Measurements from ENCODE around the gene SESTD1.

The SESTD1 gene

GRCh38 chr2:179179719-179180118 is 84.9 kb downstream of the SESTD1 start:
- DNase-seq, result no peak

GRCh38 chr2:179177694-179178093 is 86.9 kb downstream of the SESTD1 start:
- no peak for DNase-seq

- no peak for DNase-seq
Measured at GRCh38 chr2:179174240-179174639, 90.4 kb downstream of the SESTD1 start.

GRCh38 chr2:179172894-179173293 is 91.7 kb downstream of the SESTD1 start:
- no peak for DNase-seq

- DNase-seq, result no peak
Measured at GRCh38 chr2:179171371-179171770, 93.3 kb downstream of the SESTD1 start.

- no peak for DNase-seq
Measured at GRCh38 chr2:179170901-179171300, 93.7 kb downstream of the SESTD1 start.

- no peak for DNase-seq
Measured at GRCh38 chr2:179165356-179166000, 99.2 kb downstream of the SESTD1 start.

- no peak for DNase-seq
Measured at GRCh38 chr2:179141206-179141605, 123.4 kb downstream of the SESTD1 start.

GRCh38 chr2:179140571-179140970 is 124.1 kb downstream of the SESTD1 start:
- no peak for DNase-seq

- no peak for DNase-seq
Measured at GRCh38 chr2:179139506-179139905, 125.1 kb downstream of the SESTD1 start.

GRCh38 chr2:179137200-179137759 is 127.4 kb downstream of the SESTD1 start:
- no peak for DNase-seq

GRCh38 chr2:179133016-179133415 is 131.6 kb downstream of the SESTD1 start:
- DNase-seq, result no peak

- DNase-seq, result no peak
Measured at GRCh38 chr2:179132076-179132475, 132.6 kb downstream of the SESTD1 start.

- DNase-seq, result no peak
Measured at GRCh38 chr2:179130560-179130959, 134.1 kb downstream of the SESTD1 start.

GRCh38 chr2:179129574-179130238 is 134.9 kb downstream of the SESTD1 start:
- DNase-seq, result no peak

GRCh38 chr2:179125404-179125803 is 139.2 kb downstream of the SESTD1 start:
- no peak for DNase-seq

- DNase-seq, result no peak
Measured at GRCh38 chr2:179124282-179124681, 140.3 kb downstream of the SESTD1 start.

- DNase-seq, result no peak
Measured at GRCh38 chr2:179123272-179123662, 141.4 kb downstream of the SESTD1 start.

GRCh38 chr2:179107737-179108136 is 156.9 kb downstream of the SESTD1 start:
- DNase-seq, result no peak

- DNase-seq, result no peak
Measured at GRCh38 chr2:179106676-179107428, 157.8 kb downstream of the SESTD1 start.

GRCh38 chr2:179106342-179106675 is 158.3 kb downstream of the SESTD1 start:
- no peak for DNase-seq

GRCh38 chr2:179104736-179105135 is 159.9 kb downstream of the SESTD1 start:
- no peak for DNase-seq

- DNase-seq, result no peak
Measured at GRCh38 chr2:179098080-179098689, 166.4 kb downstream of the SESTD1 start.
